Lung (tissue), 12 donors: ENCODE data around the gene TNFRSF1A. TPM values are rescaled to one million over a fixed set of nuclear protein-coding genes. Genes with fewer than 3 reads are reported as not detected.
"Not testable (repeated sequence)": the region's sequence is repeated elsewhere in the genome, so short reads cannot be mapped to it uniquely, and the experiment has no call there.

ENCODE experiments used
- ATAC-seq: fragments of 200-7000 bp; cut with Tn5 transposase; one replicate; pipeline ENCODE4 v1.9.1; 2020; ENCODE audit warnings: moderate number of reproducible peaks; ENCODE audit not compliant: insufficient read depth, low FRiP score
- DNase-seq, 3 donors: peaks; one replicate each; pipeline ENCODE4 v3.0.0-alpha.2; 2013 to 2017
- H3K27ac ChIP-seq, 2 donors: one replicate each; pipeline ENCODE4 v1.5.1; 2013; ENCODE audit warnings: mild to moderate bottlenecking in 2 of 2, moderate library complexity in 2 of 2, control low read depth in 1 of 2, inconsistent platforms in 1 of 2, low read depth in 1 of 2, low read length in 1 of 2
- H3K27me3 ChIP-seq, 3 donors: one replicate each; pipeline ENCODE4 v1.5.1; 2013; ENCODE audit warnings: low read length in 2 of 3; ENCODE audit not compliant: control insufficient read depth in 3 of 3, insufficient read depth in 3 of 3
- H3K36me3 ChIP-seq, 4 donors: one replicate each; pipeline ENCODE4 v1.5.1; 2013; ENCODE audit warnings: low read length in 4 of 4, mild to moderate bottlenecking in 1 of 4, moderate library complexity in 1 of 4; ENCODE audit not compliant: control insufficient read depth in 4 of 4, insufficient read depth in 4 of 4
- H3K4me1 ChIP-seq, 5 donors: one replicate each; pipeline ENCODE4 v1.5.1; 2013; ENCODE audit warnings: low read length in 5 of 5, mild to moderate bottlenecking in 2 of 5, moderate library complexity in 1 of 5; ENCODE audit not compliant: control insufficient read depth in 5 of 5, insufficient read depth in 5 of 5
- H3K4me3 ChIP-seq: one replicate; pipeline ENCODE4 v1.5.1; 2013; ENCODE audit warnings: mild to moderate bottlenecking, control low read depth, moderate library complexity
- H3K9ac ChIP-seq, 2 donors: one replicate each; pipeline ENCODE4 v1.5.1; 2013; ENCODE audit warnings: low read length in 2 of 2, control low read depth in 1 of 2; ENCODE audit not compliant: insufficient read depth in 1 of 2
- H3K9me3 ChIP-seq, 4 donors: one replicate each; pipeline ENCODE4 v1.5.1; 2013; ENCODE audit warnings: low read length in 3 of 4, mild to moderate bottlenecking in 1 of 4, moderate library complexity in 1 of 4; ENCODE audit not compliant: control insufficient read depth in 4 of 4, insufficient read depth in 3 of 4
- WGBS, 2 donors: extraction: QIAGEN DNeasy Blood & Tissue Kit; methylation state at CpG; one replicate each; pipeline ENCODE4 v1.1.7; 2013; 5-methylcytosine and 5-hydroxymethylcytosine counted together
- polyA plus RNA-seq, 2 donors: library from polyadenylated mRNA; stranded (reverse); fragments of 200-250 nt; gene quantifications; one replicate each; pipeline ENCODE4 v1.2.1, GENCODE V29; 2013
- total RNA-seq, 2 donors: library from RNA; depleted of rRNA in 1 of 2; stranded (reverse); fragments of >200 nt in 1 of 2; gene quantifications; one replicate each; pipeline ENCODE4 v1.2.1, GENCODE V29; 2014 to 2021
- TF ChIP-seq, protein P1 (sequence below): IDR thresholded peaks from 2 replicates; pipeline ENCODE4 v1.5.1; 2012; ENCODE audit warnings: mild to moderate bottlenecking; ENCODE audit errors: control extremely low read depth, extremely low read depth
- donor health status: control.
- donor health status: control.
- donor health status: Bipolar disorder and iron deficiency.
- donor health status: healthy.
- donor health status: DM: yes; HTN: yes; CAD: no.

The TNFRSF1A gene
- total and polyA plus RNA-seq, 4 donors: 81.6 to 184 (median 178) TPM

- Histone ChIP-seq H3K9me3 (no peaks in the 10 kb centered on the region), H3K27me3 (no peaks in the 10 kb centered on the region), H3K4me1 (peaks cover 20 to 56% (median 40%) of the 10 kb centered on the region in 5 donors), H3K4me3 (peak overlapping the region; percentile 98), H3K36me3 (peaks cover 0 to 12% (median 0%) of the 10 kb centered on the region in 4 donors), H3K9ac (peak overlapping the region; percentile 80 to 91), H3K27ac (peak overlapping the region; percentile 97 to 99)
- ATAC-seq (no peak), DNase-seq (no peak)
- TF ChIP-seq, protein P1, sequence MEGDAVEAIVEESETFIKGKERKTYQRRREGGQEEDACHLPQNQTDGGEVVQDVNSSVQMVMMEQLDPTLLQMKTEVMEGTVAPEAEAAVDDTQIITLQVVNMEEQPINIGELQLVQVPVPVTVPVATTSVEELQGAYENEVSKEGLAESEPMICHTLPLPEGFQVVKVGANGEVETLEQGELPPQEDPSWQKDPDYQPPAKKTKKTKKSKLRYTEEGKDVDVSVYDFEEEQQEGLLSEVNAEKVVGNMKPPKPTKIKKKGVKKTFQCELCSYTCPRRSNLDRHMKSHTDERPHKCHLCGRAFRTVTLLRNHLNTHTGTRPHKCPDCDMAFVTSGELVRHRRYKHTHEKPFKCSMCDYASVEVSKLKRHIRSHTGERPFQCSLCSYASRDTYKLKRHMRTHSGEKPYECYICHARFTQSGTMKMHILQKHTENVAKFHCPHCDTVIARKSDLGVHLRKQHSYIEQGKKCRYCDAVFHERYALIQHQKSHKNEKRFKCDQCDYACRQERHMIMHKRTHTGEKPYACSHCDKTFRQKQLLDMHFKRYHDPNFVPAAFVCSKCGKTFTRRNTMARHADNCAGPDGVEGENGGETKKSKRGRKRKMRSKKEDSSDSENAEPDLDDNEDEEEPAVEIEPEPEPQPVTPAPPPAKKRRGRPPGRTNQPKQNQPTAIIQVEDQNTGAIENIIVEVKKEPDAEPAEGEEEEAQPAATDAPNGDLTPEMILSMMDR: no peak
- 0 to 1% methylated on average over 15 of the region's 15 CpGs for WGBS, 2 donors
Observed at GRCh38 chr12:6340745-6341416, 995 bp downstream of the TNFRSF1A start.

GRCh38 chr12:6340032-6340638, 1.7 kb downstream of the TNFRSF1A start:
- Histone ChIP-seq H3K36me3 (peaks cover 0 to 12% (median 0%) of the 10 kb centered on the region in 4 donors), H3K4me1 (peaks cover 22 to 64% (median 43%) of the 10 kb centered on the region in 5 donors), H3K9me3 (no peaks in the 10 kb centered on the region), H3K9ac (peak overlapping the region; percentile 80 to 91), H3K27ac (peak overlapping the region; percentile 97 to 99), H3K27me3 (no peaks in the 10 kb centered on the region), H3K4me3 (peak overlapping the region; percentile 98)
- ATAC-seq (no peak), DNase-seq (peak; percentile 49 to 77 (median 59))
- TF ChIP-seq, protein P1: no peak
- WGBS, 2 donors: 1 to 2% methylated on average over 9 of the region's 9 CpGs

GRCh38 chr12:6338955-6339354, 2.9 kb downstream of the TNFRSF1A start:
- DNase-seq: no peak
- no peaks in the 10 kb centered on the region for H3K9me3 ChIP-seq
- peaks cover 29 to 75% (median 46%) of the 10 kb centered on the region in 5 donors for H3K4me1 ChIP-seq
- H3K36me3 ChIP-seq: peaks cover 2 to 15% (median 4%) of the 10 kb centered on the region in 4 donors
- peak overlapping the region; percentile 98 for H3K4me3 ChIP-seq
- TF ChIP-seq, protein P1: no peak
- peak overlapping the region in 1 of 2 donors; percentile 99 for H3K27ac ChIP-seq
- H3K27me3 ChIP-seq: no peaks in the 10 kb centered on the region
- no peak for ATAC-seq
- WGBS, 2 donors: 11 to 30% methylated on average over 3 of the region's 3 CpGs
- H3K9ac ChIP-seq: no peak overlapping the region

- H3K27ac ChIP-seq: peak overlapping the region in 1 of 2 donors; percentile 99
- 39 to 49% methylated on average over 8 of the region's 8 CpGs for WGBS, 2 donors
- not testable (repeated sequence) for DNase-seq, H3K9me3 ChIP-seq, H3K27me3 ChIP-seq, H3K4me3 ChIP-seq, H3K9ac ChIP-seq, ATAC-seq
- peaks cover 29 to 75% (median 46%) of the 10 kb centered on the region in 5 donors for H3K4me1 ChIP-seq
- H3K36me3 ChIP-seq: peaks cover 4 to 19% (median 8%) of the 10 kb centered on the region in 4 donors
Observed at GRCh38 chr12:6338536-6338935, 3.3 kb downstream of the TNFRSF1A start.
